Measurements from ENCODE around the gene BAD. TPM values are rescaled to one million over a fixed set of nuclear protein-coding genes. Genes with fewer than 3 reads are reported as not detected.
"Not testable (repeated sequence)": the region's sequence is repeated elsewhere in the genome, so short reads cannot be mapped to it uniquely, and the experiment has no call there.

The BAD gene
- total RNA-seq, 1 experiment from 2014 or later = 66.2 TPM

DNA sequence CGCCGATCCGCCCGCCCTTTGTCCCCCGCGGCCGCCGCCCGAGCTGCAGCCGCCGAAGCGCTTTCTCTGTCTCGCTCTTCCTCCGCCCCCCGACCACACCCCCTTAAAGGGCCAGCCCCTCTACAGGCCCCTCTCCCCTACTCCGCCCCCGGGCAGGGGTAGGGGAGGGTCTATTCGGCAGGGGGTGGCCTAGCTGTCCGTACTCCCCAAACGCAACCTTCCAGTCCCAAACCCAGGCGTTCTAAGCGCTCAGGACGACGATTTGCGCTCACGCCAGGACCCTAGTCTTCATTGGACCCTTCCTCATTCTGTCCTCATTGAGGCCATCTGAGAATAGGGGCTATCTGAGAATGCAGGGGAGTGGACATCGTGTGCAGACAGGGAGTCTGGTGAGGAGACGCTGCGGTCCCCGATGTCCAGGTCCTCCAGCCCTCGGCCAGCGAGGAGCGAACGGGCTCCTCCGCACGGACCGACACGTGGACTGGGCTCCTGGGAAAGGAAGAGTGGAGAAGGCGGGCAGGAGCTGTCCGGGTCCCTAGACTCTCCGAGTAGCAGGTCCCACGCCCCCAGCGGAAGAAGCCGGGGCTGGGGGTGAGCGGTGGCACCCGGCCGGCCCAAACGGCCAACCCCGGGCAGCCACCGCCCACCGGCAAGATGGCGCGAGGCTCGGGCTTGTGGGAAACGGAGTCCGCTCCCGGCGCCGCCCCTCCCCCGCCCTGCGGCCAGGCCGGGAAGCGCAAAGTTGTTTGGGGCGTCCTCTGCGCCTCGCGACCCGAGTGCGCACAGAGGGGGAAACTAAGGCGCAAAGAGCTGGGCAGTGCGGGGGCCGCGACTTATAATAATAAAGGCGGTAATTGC is 37.4 kb downstream of the BAD start, which contains the start of gene PPP1R14B:
TSS of gene PPP1R14B (minus strand) at position 73 of the 858 bp plus-strand sequence. CDS start 270 bp downstream, outside the sequence.
- DNase-seq (ENCODE audit: extremely low read depth, low read depth) = peak; percentile 76

DNA sequence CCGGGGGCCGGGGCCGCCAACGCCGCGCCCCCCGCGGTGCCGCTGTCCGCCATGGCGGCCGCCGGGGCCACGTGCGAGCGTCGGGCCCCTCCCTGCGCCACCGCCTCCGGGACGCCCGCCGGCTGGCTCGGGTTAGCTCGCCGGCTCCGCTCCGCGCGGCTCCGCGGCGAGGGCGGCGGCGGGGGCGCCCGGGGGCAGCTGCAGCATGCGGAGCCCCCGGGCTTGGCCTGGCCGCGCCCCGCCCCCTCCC is 37.9 kb downstream of the BAD start:
- not testable (repeated sequence) for DNase-seq (ENCODE audit: extremely low read depth, low read depth)

GRCh38 chr11:64245797-64246620 is 38.5 kb downstream of the BAD start:
- peak; percentile 80 for DNase-seq (ENCODE audit: extremely low read depth, low read depth)

GRCh38 chr11:64245401-64245796 is 39.1 kb downstream of the BAD start:
- no peak for DNase-seq (ENCODE audit: extremely low read depth, low read depth)

DNA sequence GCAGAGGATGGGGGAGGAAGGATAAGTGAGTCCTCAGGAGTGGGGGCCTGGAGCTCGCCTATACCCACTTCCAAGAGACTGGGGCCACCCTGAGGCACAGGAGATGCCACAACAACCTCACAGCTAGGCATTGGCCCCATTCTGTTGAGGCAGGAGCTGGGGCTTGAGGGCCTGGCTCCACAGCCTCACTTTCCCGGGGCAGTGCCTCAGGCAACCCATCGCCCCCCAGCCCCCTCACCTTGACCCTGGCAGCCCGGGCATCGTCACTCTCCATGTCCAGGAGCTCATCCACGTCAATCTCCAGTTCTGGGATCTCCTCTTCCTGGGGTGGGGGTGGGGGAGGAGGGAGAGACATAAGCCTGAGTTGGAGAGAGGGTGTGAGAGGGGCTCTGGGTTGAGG is 39.5 kb downstream of the BAD start:
- DNase-seq (ENCODE audit: extremely low read depth, low read depth) = no peak

- DNase-seq (ENCODE audit: extremely low read depth, low read depth) = no peak
Measured at GRCh38 chr11:64244107-64244506, 40.4 kb downstream of the BAD start.

DNA sequence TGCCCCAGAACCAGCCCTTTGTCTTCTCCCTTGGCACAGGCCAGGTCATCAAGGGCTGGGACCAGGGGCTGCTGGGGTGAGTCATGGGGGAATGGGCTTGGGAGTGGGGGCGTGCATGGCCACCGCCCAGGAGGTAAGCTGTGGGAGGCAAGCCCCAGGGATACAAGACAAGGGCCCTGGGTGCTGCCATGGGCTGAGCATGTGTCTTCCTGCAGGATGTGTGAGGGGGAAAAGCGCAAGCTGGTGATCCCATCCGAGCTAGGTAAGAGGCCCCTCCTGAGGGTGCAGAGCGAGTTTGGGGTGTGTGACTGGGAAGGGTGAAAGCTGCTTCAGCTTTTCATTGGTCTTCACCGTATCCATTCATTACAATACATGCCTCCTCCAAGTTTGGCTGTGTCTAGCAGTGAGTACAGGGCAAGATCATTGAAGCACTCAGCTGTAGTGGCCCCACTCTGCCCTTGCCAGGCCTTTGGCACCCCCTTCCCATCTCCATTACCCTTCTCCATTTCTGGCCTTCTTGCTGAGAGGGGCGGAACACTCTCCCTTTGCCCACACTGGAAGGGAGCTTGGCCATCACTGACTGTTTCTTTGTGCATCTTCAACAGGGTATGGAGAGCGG is 41.1 kb downstream of the BAD start:
- DNase-seq (ENCODE audit: extremely low read depth, low read depth) = no peak

- no peak for DNase-seq (ENCODE audit: extremely low read depth, low read depth)
Measured at GRCh38 chr11:64241491-64242374, 42.7 kb downstream of the BAD start.

GRCh38 chr11:64241241-64241490 is 43.3 kb downstream of the BAD start:
- DNase-seq (ENCODE audit: extremely low read depth, low read depth) = peak; percentile 97

DNA sequence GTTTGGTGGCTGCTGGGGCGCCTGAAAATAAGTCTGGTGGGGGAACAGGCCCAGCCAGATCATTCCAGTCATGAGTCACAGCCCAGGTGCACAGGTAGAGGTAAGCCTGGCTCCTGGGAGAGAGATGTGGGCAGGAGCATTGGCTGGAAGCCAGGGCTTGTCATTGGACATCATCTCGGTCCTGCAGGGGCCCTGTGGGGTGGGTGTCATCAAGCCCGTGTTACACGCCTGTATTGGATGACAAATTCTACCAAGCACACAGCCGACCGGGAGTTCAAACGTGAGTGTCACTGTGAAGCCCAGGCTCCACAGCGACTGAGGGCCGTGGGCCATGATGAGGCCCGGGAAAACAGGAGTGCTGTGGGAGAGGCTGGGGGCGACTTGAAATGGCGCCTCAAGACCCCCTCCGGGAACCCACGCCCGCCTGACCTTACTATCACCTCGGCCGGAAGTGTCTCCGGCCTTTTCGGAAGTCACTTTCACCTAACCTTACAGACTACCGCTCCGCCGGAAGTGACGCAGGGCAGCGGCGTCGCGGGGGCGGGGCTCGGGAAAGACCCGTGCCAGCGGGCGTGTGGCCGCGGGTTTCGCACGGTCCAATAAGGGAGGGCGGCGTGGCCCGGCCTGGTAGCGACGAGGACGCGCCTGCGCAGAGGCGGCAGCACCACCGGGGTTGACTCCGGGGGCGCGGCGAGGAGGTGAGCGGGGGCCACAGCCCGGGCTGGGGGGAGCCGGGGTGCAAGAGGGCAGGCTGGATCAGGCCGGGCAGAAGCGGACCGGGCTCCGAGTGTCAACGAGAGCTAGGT is 43.8 kb downstream of the BAD start, which contains the start of gene FKBP2:
TSS of gene FKBP2 (plus strand) at position 661 of the 806 bp plus-strand sequence. CDS start 1,293 bp downstream, outside the sequence.
- DNase-seq (ENCODE audit: extremely low read depth, low read depth) = peak; percentile 92

DNA sequence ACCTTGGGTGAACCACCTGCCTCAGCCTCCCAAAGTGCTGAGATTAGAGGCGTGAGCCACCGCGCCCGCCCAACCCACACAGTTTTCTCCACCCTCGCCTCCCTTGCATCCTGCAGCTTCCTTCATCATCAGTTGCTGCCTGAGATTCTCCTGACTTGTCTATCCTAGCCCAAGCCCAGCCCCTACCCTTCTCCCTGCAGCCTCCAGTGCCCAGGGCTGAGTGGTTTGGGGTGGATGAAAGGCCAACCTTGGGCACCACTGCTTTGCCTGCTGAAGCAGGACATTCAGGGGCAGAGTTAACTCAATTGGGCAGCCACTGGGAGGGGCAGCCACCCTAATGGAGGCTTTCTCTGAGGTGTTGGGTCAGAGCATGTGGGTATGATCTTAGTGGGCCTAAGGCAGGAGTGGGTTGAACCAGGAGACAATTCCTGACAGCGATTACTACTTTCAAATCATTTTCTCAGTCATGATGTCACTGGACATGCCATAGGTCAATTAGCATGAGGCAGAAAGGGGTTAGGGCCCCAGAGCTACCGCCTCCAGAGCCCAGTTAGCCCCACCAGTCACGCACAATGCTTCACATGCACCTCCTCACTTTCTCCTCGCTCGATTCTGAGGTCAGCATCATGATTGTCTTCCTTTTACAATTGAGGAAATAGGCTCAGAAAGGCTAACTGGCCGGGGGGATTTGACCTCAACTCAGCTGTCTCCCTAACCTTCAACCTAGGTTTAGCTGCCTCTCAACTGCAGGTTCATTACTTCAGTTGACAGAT is 44.6 kb downstream of the BAD start:
- no peak for DNase-seq (ENCODE audit: extremely low read depth, low read depth)

DNA sequence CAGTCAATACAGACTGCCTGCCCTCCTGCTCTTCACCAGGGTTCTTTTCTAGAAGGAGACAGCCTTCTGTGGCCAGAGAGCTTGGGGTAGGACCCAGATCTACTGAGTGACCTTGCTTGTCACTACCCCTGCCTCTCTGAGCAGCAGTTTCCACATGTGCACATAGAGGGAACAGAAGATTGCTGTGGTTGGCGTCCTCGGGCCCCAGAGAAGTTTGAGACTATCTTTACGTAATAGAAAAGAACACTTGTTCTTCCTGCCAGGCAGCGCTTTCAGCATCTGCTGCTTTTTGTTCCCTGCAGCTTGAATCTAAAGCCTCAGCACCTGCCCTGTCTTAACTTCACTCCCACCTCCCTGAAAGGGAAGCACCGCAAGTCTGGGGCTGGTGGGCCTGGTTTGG is 45.5 kb downstream of the BAD start:
- no peak for DNase-seq (ENCODE audit: extremely low read depth, low read depth)

GRCh38 chr11:64238076-64238475 is 46.4 kb downstream of the BAD start:
- DNase-seq (ENCODE audit: extremely low read depth, low read depth) = no peak

DNA sequence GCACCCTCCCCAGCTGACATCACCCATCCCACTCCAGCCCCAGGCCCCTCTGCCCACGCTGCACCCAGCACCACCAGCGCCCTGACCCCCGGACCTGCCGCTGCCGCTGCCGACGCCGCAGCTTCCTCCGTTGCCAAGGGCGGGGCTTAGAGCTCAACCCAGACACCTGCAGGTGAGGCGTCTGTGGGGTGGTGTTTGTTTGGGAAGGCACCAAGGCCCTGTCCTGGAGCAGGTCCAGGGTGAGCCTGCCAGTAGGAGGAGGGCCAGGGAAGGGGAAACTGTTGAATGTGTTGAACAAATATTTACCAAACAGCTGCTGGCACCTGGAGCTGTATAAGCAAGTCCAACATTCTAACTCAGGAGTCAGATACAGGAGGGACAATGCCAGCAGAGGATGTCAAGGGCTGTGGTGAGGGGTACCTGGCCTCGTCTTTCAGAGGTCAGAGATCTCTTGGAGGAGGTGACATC is 46.9 kb downstream of the BAD start:
- no peak for DNase-seq (ENCODE audit: extremely low read depth, low read depth)

GRCh38 chr11:64235437-64236161 is 48.9 kb downstream of the BAD start:
- DNase-seq (ENCODE audit: extremely low read depth, low read depth) = no peak

DNA sequence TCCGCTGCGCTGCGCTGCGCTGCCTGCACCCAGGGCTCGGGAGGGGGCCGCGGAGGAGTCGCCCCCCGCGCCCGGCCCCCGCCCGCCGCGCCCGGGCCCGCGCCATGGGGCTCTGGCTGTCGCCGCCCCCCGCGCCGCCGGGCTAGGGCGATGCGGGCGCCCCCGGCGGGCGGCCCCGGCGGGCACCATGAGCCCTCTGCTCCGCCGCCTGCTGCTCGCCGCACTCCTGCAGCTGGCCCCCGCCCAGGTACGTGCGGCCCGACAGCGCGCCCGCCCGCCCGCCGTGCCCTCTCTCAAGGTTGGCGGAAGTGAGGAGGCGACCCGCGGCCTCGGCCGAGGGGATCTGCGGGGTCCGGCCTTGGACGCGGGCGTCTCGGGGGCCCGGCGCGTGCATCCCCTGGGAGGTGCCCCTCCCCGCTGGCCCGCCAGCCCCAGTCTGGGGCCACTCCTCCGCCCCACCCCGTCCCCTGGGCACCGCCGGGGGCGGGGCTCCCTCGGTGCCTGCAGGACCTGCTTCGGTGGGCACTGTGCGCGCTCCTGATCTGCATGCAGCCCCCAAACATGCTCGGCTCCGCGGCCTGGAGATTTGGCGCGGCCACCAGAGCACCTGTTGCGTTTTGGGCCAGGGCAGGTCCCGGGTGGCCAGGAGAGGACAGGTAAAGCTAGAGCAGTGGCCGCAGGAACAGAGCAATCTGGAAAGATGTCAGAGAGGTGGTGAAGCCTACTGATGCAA is 49.7 kb downstream of the BAD start:
- no peak for DNase-seq (ENCODE audit: extremely low read depth, low read depth)

GRCh38 chr11:64233913-64234586 is 50.4 kb downstream of the BAD start, which contains the start of gene VEGFB:
Gene VEGFB, plus strand, starts transcription at chr11:64234584. Its CDS starts 250 bp downstream, at chr11:64234834.
- DNase-seq (ENCODE audit: extremely low read depth, low read depth) = no peak

Measured in NCI-H460 (cell line).